ENCODE results near the gene IP6K3.

DNA sequence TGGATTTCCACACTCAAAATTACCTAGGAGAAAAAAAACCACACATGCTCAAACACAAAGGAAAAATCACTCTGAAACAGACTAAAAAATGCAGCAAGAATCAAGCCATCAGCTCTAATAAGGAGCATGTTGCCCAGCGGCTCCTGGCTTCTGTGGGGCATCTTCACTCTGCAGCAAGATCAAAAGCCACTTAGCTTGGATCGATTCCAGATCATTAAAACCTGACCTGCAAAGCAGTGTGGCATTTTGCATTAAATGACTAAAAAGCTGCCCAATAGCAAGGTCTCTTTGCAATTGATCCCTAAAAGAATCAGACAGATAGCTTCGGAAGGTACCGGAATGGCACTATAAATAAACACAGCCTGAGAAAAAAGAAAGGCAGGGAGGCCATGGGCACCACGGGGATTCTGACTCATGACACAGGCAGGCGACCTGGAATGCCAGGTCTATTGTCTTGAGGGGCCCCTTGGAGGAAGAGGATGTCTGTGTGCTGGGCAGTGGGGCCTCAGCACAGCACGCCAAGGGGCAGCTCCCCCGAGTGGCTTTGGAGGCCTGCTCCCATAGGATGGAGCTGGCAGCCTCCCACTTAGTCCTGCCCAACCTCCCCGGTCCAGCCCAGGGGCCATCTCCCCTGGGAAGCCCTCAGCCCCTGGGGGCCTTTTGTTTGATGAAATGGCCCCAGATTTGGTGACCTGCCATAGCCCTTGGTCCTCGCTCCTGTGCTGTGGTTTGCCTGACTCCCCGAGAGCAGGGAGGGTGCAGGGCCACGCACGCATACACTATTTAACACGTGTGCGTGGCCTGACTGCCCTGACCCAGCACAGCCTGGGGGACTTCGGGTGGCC is 34.6 kb upstream of the IP6K3 start:
- TF ChIP-seq POLR2AphosphoS5 (IDR thresholded peaks at IDR 0.05): no peak
- TF ChIP-seq, protein P1, sequence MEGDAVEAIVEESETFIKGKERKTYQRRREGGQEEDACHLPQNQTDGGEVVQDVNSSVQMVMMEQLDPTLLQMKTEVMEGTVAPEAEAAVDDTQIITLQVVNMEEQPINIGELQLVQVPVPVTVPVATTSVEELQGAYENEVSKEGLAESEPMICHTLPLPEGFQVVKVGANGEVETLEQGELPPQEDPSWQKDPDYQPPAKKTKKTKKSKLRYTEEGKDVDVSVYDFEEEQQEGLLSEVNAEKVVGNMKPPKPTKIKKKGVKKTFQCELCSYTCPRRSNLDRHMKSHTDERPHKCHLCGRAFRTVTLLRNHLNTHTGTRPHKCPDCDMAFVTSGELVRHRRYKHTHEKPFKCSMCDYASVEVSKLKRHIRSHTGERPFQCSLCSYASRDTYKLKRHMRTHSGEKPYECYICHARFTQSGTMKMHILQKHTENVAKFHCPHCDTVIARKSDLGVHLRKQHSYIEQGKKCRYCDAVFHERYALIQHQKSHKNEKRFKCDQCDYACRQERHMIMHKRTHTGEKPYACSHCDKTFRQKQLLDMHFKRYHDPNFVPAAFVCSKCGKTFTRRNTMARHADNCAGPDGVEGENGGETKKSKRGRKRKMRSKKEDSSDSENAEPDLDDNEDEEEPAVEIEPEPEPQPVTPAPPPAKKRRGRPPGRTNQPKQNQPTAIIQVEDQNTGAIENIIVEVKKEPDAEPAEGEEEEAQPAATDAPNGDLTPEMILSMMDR (IDR thresholded peaks at IDR 0.05): no peak
